ENCODE data around the gene IDUA.
"Not testable (repeated sequence)": the region's sequence is repeated elsewhere in the genome, so short reads cannot be mapped to it uniquely, and the experiment has no call there.

DNA sequence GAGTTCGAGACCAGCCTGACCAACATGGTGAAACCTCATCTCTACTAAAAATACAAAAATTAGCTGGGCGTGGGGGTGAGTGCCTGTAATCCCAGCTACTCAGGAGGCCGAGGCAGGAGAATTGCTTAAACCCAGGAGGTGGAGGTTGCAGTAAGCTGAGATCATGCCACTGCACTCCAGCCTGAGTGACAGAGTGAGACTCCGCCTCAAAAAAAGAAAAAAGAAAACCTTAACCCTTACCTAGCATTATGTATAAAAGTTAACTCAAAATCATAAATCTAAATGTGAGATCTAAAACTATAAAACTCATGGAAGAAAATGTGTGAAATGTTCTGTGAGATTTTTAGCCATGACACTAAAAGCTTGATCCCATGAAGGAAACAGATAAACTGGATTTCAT, 47.3 kb upstream of the IDUA start:
- not testable (repeated sequence) for TF ChIP-seq TAF1, SPI1 (IDR thresholded peaks at IDR 0.05; ENCODE audit: low read depth, low read length)

Measured in GM12891 (cell line).